MM.1S (cell line): ENCODE measurements around the gene SMO.

Source experiments
- DNase-seq: peaks from one replicate; pipeline ENCODE4 v3.0.0-alpha.2; 2015
- H2AFZ ChIP-seq: fragments of 300-600 bp; sonication (generic); 2 replicates; pipeline ENCODE4 v1.6.0; 2016; ENCODE audit warnings: antibody characterized with exemption, low read length
- H3F3A ChIP-seq: fragments of 300-600 bp; sonication (generic); 2 replicates; pipeline ENCODE4 v1.6.1; 2016; ENCODE audit warnings: mild to moderate bottlenecking, antibody characterized with exemption, low read length, moderate library complexity, mixed read lengths; ENCODE audit not compliant: insufficient read depth
- H3K27ac ChIP-seq: fragments of 300-600 bp; sonication (generic); 2 replicates; pipeline ENCODE4 v1.5.1; 2016; ENCODE audit warnings: mild to moderate bottlenecking, low read length
- H3K27me3 ChIP-seq: fragments of 300-600 bp; sonication (generic); replicated peaks from 2 replicates; pipeline ENCODE4 v1.6.0; 2016; ENCODE audit warnings: low read length; ENCODE audit not compliant: insufficient read depth
- H3K36me3 ChIP-seq: fragments of 300-600 bp; sonication (generic); replicated peaks from 2 replicates; pipeline ENCODE4 v1.6.1; 2016; ENCODE audit warnings: mild to moderate bottlenecking, low read length, mixed read lengths; ENCODE audit not compliant: insufficient read depth
- H3K4me1 ChIP-seq: fragments of 300-600 bp; sonication (generic); 2 replicates; pipeline ENCODE4 v1.6.1; 2016; ENCODE audit warnings: low read length, mixed read lengths
- H3K4me2 ChIP-seq: fragments of 300-600 bp; sonication (generic); 2 replicates; pipeline ENCODE4 v1.6.0; 2016; ENCODE audit warnings: low read depth, low read length
- H3K4me3 ChIP-seq: fragments of 300-600 bp; sonication (generic); 2 replicates; pipeline ENCODE4 v1.5.1; 2016; ENCODE audit warnings: low read length, mixed read lengths
- H3K79me2 ChIP-seq: fragments of 300-600 bp; sonication (generic); 2 replicates; pipeline ENCODE4 v1.6.1; 2016; ENCODE audit warnings: mixed run types, low read length, mixed read lengths
- H3K9ac ChIP-seq: fragments of 300-600 bp; sonication (generic); 2 replicates; pipeline ENCODE4 v1.6.1; 2016; ENCODE audit warnings: low read length, mixed read lengths
- H3K9me2 ChIP-seq: fragments of 300-600 bp; sonication (generic); replicated peaks from 2 replicates; pipeline ENCODE4 v1.6.1; 2016; ENCODE audit warnings: mild to moderate bottlenecking, low read length, mixed read lengths; ENCODE audit not compliant: insufficient read depth
- H3K9me3 ChIP-seq: fragments of 300-600 bp; sonication (generic); replicated peaks from 2 replicates; pipeline ENCODE4 v1.6.1; 2016; ENCODE audit warnings: mild to moderate bottlenecking, low read length, mixed read lengths; ENCODE audit not compliant: insufficient read depth
- H4K20me1 ChIP-seq: fragments of 300-600 bp; sonication (generic); 2 replicates; pipeline ENCODE4 v1.6.1; 2016; ENCODE audit warnings: mild to moderate bottlenecking, low read length, moderate library complexity, mixed read lengths; ENCODE audit not compliant: insufficient read depth
- EZH2 ChIP-seq: fragments of 300-600 bp; sonication (generic); optimal IDR thresholded peaks from 2 replicates; pipeline ENCODE3; 2017; ENCODE audit warnings: low read depth, mild to moderate bottlenecking, antibody characterized with exemption, low read length, mixed read lengths
- EZH2phosphoT487 ChIP-seq: fragments of 300-600 bp; sonication (generic); IDR thresholded peaks from 2 replicates; pipeline ENCODE4 v1.6.1; 2018; ENCODE audit warnings: antibody characterized with exemption, low read length
- TF ChIP-seq, protein P1 (sequence below): fragments of 300-600 bp; sonication (generic); IDR thresholded peaks from 2 replicates; pipeline ENCODE4 v1.5.1; 2016; ENCODE audit warnings: antibody characterized with exemption, low read length, mixed read lengths

Gene SMO

GRCh38 chr7:129188892-129189660 lies 643 bp downstream of the SMO start:
- no peaks in the 10 kb centered on the region for H3K4me1 ChIP-seq
- peak overlapping the region; percentile 78 for H3K4me2 ChIP-seq
- peak overlapping the region; percentile 53 for H3K4me3 ChIP-seq
- peaks cover 12% of the 10 kb centered on the region for H3K27me3 ChIP-seq
- peak overlapping the region; percentile 48; the same call in 1 of the 2 replicates for H2AFZ ChIP-seq
- H3K9ac ChIP-seq = no peak overlapping the region; the same call in 1 of the 2 replicates
- H4K20me1 ChIP-seq = no peaks in the 10 kb centered on the region
- H3K79me2 ChIP-seq = no peaks in the 10 kb centered on the region
- no peaks in the 10 kb centered on the region for H3K9me2 ChIP-seq
- no peak for TF ChIP-seq EZH2
- TF ChIP-seq, protein P1, sequence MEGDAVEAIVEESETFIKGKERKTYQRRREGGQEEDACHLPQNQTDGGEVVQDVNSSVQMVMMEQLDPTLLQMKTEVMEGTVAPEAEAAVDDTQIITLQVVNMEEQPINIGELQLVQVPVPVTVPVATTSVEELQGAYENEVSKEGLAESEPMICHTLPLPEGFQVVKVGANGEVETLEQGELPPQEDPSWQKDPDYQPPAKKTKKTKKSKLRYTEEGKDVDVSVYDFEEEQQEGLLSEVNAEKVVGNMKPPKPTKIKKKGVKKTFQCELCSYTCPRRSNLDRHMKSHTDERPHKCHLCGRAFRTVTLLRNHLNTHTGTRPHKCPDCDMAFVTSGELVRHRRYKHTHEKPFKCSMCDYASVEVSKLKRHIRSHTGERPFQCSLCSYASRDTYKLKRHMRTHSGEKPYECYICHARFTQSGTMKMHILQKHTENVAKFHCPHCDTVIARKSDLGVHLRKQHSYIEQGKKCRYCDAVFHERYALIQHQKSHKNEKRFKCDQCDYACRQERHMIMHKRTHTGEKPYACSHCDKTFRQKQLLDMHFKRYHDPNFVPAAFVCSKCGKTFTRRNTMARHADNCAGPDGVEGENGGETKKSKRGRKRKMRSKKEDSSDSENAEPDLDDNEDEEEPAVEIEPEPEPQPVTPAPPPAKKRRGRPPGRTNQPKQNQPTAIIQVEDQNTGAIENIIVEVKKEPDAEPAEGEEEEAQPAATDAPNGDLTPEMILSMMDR = no peak
- no peak for TF ChIP-seq EZH2phosphoT487
- H3K36me3 ChIP-seq = no peaks in the 10 kb centered on the region
- H3K9me3 ChIP-seq = no peaks in the 10 kb centered on the region
- no peak for DNase-seq
- H3K27ac ChIP-seq = no peak overlapping the region
- no peaks in the 10 kb centered on the region for H3F3A ChIP-seq

- Histone ChIP-seq H4K20me1 (no peaks in the 10 kb centered on the region), H3K4me1 (no peaks in the 10 kb centered on the region), H3K9ac (no peak overlapping the region), H3K9me3 (no peaks in the 10 kb centered on the region), H3K27me3 (peaks cover 12% of the 10 kb centered on the region), H3K9me2 (no peaks in the 10 kb centered on the region), H2AFZ (0 out of 2 replicates have a peak overlapping the region, but pooled peaks have one; percentile 21), H3F3A (no peaks in the 10 kb centered on the region), H3K27ac (no peak overlapping the region), H3K36me3 (no peaks in the 10 kb centered on the region), H3K79me2 (no peaks in the 10 kb centered on the region), H3K4me2 (peak overlapping the region; percentile 78; the same call in 1 of the 2 replicates), H3K4me3 (peak overlapping the region; percentile 53; the same call in 1 of the 2 replicates)
- TF ChIP-seq, protein P1 = no peak
- TF ChIP-seq EZH2phosphoT487 (no peak), EZH2 (no peak)
- no peak for DNase-seq
Observed at GRCh38 chr7:129189661-129190310, 1.4 kb downstream of the SMO start.

DNA sequence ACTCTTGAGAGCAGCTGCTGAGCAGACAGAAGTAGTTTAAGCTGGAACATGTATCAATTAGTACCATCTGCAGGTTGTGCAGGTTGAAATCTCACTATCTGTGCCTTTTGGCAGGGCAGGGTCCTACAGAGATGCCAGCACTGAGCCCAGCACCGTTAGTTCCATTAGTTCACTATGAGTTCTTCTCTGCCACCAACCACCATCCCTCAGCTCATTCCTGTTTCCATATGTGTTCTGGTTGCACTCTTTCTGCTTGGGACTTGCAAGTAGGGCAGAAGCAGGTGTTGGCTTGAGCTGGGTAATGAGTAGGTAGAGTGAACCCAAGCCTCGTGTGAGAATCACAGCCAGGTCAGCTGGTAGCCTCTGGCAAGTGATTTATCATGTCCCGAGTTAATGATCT lies 2.8 kb downstream of the SMO start:
- no peak overlapping the region for H3K4me3 ChIP-seq
- no peaks in the 10 kb centered on the region for H3F3A ChIP-seq

More for the DNA sequence above, 2.8 kb downstream of the SMO start:
- TF ChIP-seq EZH2 (no peak), EZH2phosphoT487 (no peak)
- TF ChIP-seq, protein P1 = no peak
- Histone ChIP-seq H3K27me3 (peaks cover 12% of the 10 kb centered on the region), H3K27ac (no peak overlapping the region), H3K4me1 (no peaks in the 10 kb centered on the region), H3K9me2 (no peaks in the 10 kb centered on the region), H3K4me2 (no peak overlapping the region), H3K79me2 (no peaks in the 10 kb centered on the region), H3K9me3 (no peaks in the 10 kb centered on the region), H2AFZ (no peak overlapping the region), H4K20me1 (no peaks in the 10 kb centered on the region), H3K36me3 (no peaks in the 10 kb centered on the region), H3K9ac (no peak overlapping the region)
- DNase-seq = no peak
